MCF 10A (cell line): ENCODE measurements around the gene ANO2. TPM values are rescaled to one million over a fixed set of nuclear protein-coding genes. Genes with fewer than 3 reads are reported as not detected.

Experiments
- BruUV-seq: library from RNA; stranded (reverse); fragments of 400-500 nt; replicated peaks from 2 replicates; lab custom pipeline; 2021; lab: Mats Ljungman, UMichigan
- CTCF ChIA-PET: fragments of 300-600 bp; sonication (Branson Sonifier 250); formaldehyde crosslinking; extraction: SDS; loops from one replicate; lab custom pipeline; 2021; ENCODE audit warnings: antibody characterized with exemption, inconsistent platforms; lab: Yijun Ruan, JAX
- POLR2A ChIA-PET: fragments of 300-600, 350-650 bp; sonication (Branson Sonifier 250); formaldehyde crosslinking; extraction: SDS; loops from one replicate; lab custom pipeline; 2020; ENCODE audit warnings: antibody characterized with exemption, inconsistent platforms; lab: Yijun Ruan, JAX
- DNase-seq: peaks from one replicate; pipeline ENCODE4 v3.0.0-alpha.2; 2018; ENCODE audit not compliant: unreplicated experiment
- H3K27ac Mint-ChIP-seq: one replicate; pipeline ENCODE4 v1.8.0; 2022; ENCODE audit warnings: mild to moderate bottlenecking, low read depth, mixed read lengths; ENCODE audit not compliant: unreplicated experiment
- H3K27me3 Mint-ChIP-seq: one replicate; pipeline ENCODE4 v1.8.0; 2022; ENCODE audit warnings: mixed read lengths; ENCODE audit not compliant: insufficient read depth, unreplicated experiment
- H3K36me3 Mint-ChIP-seq: one replicate; pipeline ENCODE4 v1.8.0; 2022; ENCODE audit warnings: mild to moderate bottlenecking, moderate library complexity, mixed read lengths; ENCODE audit not compliant: insufficient read depth, unreplicated experiment
- H3K4me1 Mint-ChIP-seq: one replicate; pipeline ENCODE4 v1.8.0; 2022; ENCODE audit warnings: mixed read lengths; ENCODE audit not compliant: insufficient read depth, unreplicated experiment
- H3K4me3 Mint-ChIP-seq: one replicate; pipeline ENCODE4 v1.8.0; 2022; ENCODE audit warnings: mild to moderate bottlenecking, moderate library complexity, mixed read lengths; ENCODE audit not compliant: unreplicated experiment
- H3K9me3 Mint-ChIP-seq: one replicate; pipeline ENCODE4 v1.8.0; 2022; ENCODE audit warnings: mixed read lengths; ENCODE audit not compliant: unreplicated experiment
- intact Hi-C: fragments of 100-400 bp; cut with micrococcal nuclease; formaldehyde crosslinking; loops from 2 replicates; pipeline ENCODE4 v1.14.1; 2022
- total RNA-seq: library from RNA; stranded (reverse); gene quantifications from 2 replicates; pipeline ENCODE4 v1.2.3, GENCODE V29; 2022
- TF ChIP-seq, protein P1 (sequence below): fragments of 200-600 bp; IDR thresholded peaks from one replicate; pipeline ENCODE4 v1.8.0; 2022; ENCODE audit warnings: antibody characterized with exemption, mild to moderate bottlenecking; ENCODE audit not compliant: unreplicated experiment

Gene ANO2
- total RNA-seq, 1 experiment from 2014 or later: not detected

DNA sequence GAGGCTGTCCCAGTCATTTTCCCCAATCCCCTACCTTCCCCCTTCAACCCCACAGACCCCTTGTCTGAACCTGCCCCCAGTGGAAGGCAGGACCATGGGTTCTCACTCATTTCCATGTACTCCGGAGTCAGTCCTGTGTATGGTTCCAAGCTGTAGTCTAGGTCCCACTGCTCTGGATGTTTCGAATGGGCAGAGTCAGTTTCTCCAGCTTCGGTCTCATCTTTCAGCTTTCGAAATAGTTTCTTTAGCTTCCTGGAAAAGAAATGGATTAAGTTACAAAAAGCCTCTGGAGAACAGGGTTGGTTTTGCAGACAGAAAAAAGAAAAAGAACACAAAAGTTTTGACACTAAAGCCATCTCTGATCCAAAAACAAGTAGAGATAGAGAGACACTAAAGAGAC is 345.7 kb downstream of the ANO2 start:
- H3K4me1 Mint-ChIP-seq: no peaks in the 10 kb centered on the region
- BruUV-seq: no TSS peak
- no peaks in the 10 kb centered on the region for H3K27me3 Mint-ChIP-seq
- H3K27ac Mint-ChIP-seq: no peak overlapping the region
- TF ChIP-seq, protein P1, sequence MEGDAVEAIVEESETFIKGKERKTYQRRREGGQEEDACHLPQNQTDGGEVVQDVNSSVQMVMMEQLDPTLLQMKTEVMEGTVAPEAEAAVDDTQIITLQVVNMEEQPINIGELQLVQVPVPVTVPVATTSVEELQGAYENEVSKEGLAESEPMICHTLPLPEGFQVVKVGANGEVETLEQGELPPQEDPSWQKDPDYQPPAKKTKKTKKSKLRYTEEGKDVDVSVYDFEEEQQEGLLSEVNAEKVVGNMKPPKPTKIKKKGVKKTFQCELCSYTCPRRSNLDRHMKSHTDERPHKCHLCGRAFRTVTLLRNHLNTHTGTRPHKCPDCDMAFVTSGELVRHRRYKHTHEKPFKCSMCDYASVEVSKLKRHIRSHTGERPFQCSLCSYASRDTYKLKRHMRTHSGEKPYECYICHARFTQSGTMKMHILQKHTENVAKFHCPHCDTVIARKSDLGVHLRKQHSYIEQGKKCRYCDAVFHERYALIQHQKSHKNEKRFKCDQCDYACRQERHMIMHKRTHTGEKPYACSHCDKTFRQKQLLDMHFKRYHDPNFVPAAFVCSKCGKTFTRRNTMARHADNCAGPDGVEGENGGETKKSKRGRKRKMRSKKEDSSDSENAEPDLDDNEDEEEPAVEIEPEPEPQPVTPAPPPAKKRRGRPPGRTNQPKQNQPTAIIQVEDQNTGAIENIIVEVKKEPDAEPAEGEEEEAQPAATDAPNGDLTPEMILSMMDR: no peak
- peaks cover 6% of the 10 kb centered on the region for H3K36me3 Mint-ChIP-seq
- intact Hi-C loops: no loop called here
- H3K9me3 Mint-ChIP-seq: peaks cover 59% of the 10 kb centered on the region
- no peak for DNase-seq
- H3K4me3 Mint-ChIP-seq: no peak overlapping the region
- ChIA-PET CTCF (no interaction called here), POLR2A (no interaction called here)

DNA sequence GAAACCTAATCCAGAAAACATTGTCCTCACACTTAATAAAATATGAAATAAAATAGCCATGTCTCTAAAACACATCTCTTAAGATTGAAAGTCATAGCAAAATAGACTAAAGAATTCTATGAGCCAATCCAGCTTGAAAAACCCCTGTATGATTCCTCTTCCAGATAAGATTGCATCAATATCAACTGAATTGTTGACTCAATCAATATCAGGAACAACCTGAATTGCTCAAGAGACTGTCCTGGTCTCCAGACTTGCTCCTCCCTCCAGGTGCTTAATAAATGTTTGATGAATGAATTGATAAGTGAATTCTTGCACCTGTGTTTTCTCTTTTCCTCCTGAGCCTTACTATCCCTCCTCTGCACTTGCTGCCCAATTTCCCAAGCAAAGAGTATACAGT is 351.1 kb downstream of the ANO2 start:
- no peak for DNase-seq
- Mint-ChIP-seq H3K4me1 (no peaks in the 10 kb centered on the region), H3K36me3 (no peaks in the 10 kb centered on the region), H3K4me3 (no peak overlapping the region), H3K9me3 (peaks cover 55% of the 10 kb centered on the region), H3K27ac (no peak overlapping the region), H3K27me3 (no peaks in the 10 kb centered on the region)
- intact Hi-C loops: no loop called here
- CTCF ChIA-PET: no interaction called here
- TF ChIP-seq, protein P1: no peak
- no TSS peak for BruUV-seq
- POLR2A ChIA-PET: no interaction called here

DNA sequence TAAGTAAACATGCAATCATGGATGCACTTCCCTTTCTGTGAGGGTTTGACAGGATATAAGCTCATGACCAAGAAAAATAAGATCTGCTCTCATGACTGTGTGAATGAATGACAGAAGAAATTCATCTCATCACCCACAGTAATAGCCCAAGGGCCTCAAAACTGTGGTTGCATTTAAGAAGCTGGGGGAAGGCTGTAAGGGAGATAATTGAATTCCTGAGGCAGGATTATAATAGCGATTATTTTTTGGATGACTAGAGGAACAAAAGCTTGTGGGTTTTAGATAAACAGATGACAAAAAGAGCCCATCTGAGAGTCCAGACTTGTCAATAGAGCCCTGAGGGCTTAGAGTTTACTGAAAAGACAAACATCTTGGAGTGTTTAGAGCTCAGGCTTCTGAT is 352.0 kb downstream of the ANO2 start:
- no TSS peak for BruUV-seq
- DNase-seq: no peak
- Mint-ChIP-seq H3K36me3 (no peaks in the 10 kb centered on the region), H3K27me3 (no peaks in the 10 kb centered on the region), H3K27ac (no peak overlapping the region), H3K4me1 (no peaks in the 10 kb centered on the region), H3K9me3 (peaks cover 58% of the 10 kb centered on the region), H3K4me3 (no peak overlapping the region)
- CTCF ChIA-PET: interaction anchor here (0.6 kb wide), 1 partner anchor 55 kb away, joined by 3 read pairs; no protein-coding TSS in a partner anchor
- intact Hi-C loops: no loop called here
- TF ChIP-seq, protein P1: no peak
- POLR2A ChIA-PET: no interaction called here

DNA sequence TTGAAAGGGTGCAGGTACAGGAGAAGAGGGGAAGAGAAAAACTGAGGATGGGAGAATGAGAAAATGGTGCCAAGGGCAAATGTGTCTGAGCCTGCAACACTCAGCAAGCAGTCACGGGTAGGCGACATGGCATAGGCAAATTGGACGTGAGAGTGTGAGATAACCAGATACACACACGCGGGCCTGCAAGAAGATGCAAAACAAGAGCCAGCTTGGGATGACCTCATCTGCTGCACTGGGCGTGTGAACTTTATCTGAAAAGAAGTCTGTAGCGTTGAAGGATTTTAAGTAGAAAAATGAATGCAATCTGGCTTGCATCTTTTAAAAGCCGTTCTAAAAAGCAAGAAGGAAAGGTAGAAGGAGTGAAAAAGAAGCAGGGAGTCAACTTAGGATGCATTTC is 352.7 kb downstream of the ANO2 start:
- Mint-ChIP-seq H3K27ac (no peak overlapping the region), H3K4me1 (no peaks in the 10 kb centered on the region), H3K4me3 (no peak overlapping the region), H3K36me3 (no peaks in the 10 kb centered on the region), H3K9me3 (peaks cover 51% of the 10 kb centered on the region), H3K27me3 (no peaks in the 10 kb centered on the region)
- no TSS peak for BruUV-seq
- ChIA-PET POLR2A (no interaction called here), CTCF (no interaction called here)
- intact Hi-C loops: no loop called here
- TF ChIP-seq, protein P1: no peak
- no peak for DNase-seq
